Erythroblast (primary cell): Measurements from ENCODE around the gene TBRG1.

Source experiments
- GATA1 ChIP-seq: IDR thresholded peaks from 2 replicates; pipeline ENCODE4 v1.6.1; 2011; ENCODE audit warnings: low read depth, mild to moderate bottlenecking, control low read depth, low read length, moderate library complexity
- POLR2A ChIP-seq: IDR thresholded peaks from 2 replicates; pipeline ENCODE4 v1.6.1; 2011; ENCODE audit warnings: mild to moderate bottlenecking, low read length

DNA sequence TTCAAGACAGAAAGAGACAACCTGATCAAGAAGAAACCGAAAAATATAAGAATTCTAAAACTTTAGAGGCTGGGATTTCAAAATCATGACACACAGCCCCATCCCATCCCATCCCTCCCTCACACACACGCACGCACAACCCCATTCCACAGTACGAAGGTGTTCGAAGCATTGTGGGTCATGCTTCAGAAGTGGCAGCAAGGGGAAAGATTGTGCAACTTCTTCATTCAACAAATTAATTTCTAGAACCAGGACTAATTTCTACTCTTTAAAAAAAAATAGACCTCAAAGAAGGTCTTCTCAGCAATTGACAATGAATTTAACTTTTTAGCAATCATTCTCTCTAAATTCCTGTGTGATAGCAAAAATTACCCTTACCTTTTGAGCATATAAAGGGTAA is 51.9 kb downstream of the TBRG1 start:
- TF ChIP-seq POLR2A (no peak), GATA1 (no peak)
